Endothelial cell of umbilical vein (primary cell): Measurements from ENCODE around the gene CKS1B. TPM values are rescaled to one million over a fixed set of nuclear protein-coding genes. Genes with fewer than 3 reads are reported as not detected.
A peak's percentile ranks its signal among the peaks of the same experiment; 100 is the strongest.
"Not testable (repeated sequence)": the region's sequence is repeated elsewhere in the genome, so short reads cannot be mapped to it uniquely, and the experiment has no call there.

ENCODE experiments used
- BruUV-seq: library from RNA; stranded (reverse); fragments of 400-500 nt; replicated peaks from 2 replicates; lab custom pipeline; 2021; lab: Mats Ljungman, UMichigan
- CTCF ChIA-PET: fragments of 300-600, 350-600 bp; sonication (Branson Sonifier 250); formaldehyde crosslinking; loops from one replicate; lab custom pipeline; 2021; ENCODE audit warnings: antibody characterized with exemption, inconsistent platforms; lab: Charles Lee
- POLR2A ChIA-PET: fragments of 300-600, 350-600 bp; sonication (Branson Sonifier 250); formaldehyde crosslinking; loops from one replicate; lab custom pipeline; 2021; ENCODE audit warnings: antibody characterized with exemption, inconsistent platforms; lab: Charles Lee
- DNase-seq: peaks from one replicate; pipeline ENCODE4 v3.0.0-alpha.2; 2011; ENCODE audit warnings: low read depth, low spot score
- FAIRE-seq: peaks from 2 replicates; lab custom pipeline; 2011; peaks lifted over from hg19 to GRCh38; lab: Jason Lieb, UNC
- H2AFZ ChIP-seq: 2 replicates; pipeline ENCODE4 v1.6.0; 2012; ENCODE audit warnings: low read depth, low read length, control low read depth, inconsistent platforms
- H3K27ac ChIP-seq: 2 replicates; pipeline ENCODE4 v1.5.1; 2011; ENCODE audit warnings: low read depth, mild to moderate bottlenecking, control low read depth, low read length, moderate library complexity; ENCODE audit not compliant: insufficient read depth
- H3K27me3 ChIP-seq, 2 experiments: 2 replicates each; pipeline versions ENCODE4 v1.6.0 to v1.6.1; 2011; ENCODE audit warnings: low read length in 2 of 2, mixed read lengths in 1 of 2; ENCODE audit not compliant: control insufficient read depth in 2 of 2, insufficient read depth in 2 of 2
- H3K36me3 ChIP-seq, 2 experiments: 2 replicates in 1 of 2; 3 replicates in 1 of 2; pipeline ENCODE4 v1.5.1; 2011; ENCODE audit warnings: low read length in 2 of 2, mild to moderate bottlenecking in 1 of 2, moderate library complexity in 1 of 2; ENCODE audit not compliant: control insufficient read depth in 2 of 2, insufficient read depth in 2 of 2; ENCODE audit errors: extremely low read depth in 1 of 2
- H3K4me1 ChIP-seq: 3 replicates; pipeline ENCODE4 v1.5.1; 2011; ENCODE audit warnings: mild to moderate bottlenecking, low read length; ENCODE audit not compliant: control insufficient read depth, insufficient read depth; ENCODE audit errors: extremely low read depth
- H3K4me2 ChIP-seq: 2 replicates; pipeline ENCODE4 v1.6.1; 2011; ENCODE audit warnings: low read length, control low read depth, mixed read lengths; ENCODE audit not compliant: insufficient read depth
- H3K4me3 ChIP-seq, 3 experiments: fragments of 200-600 bp in 1 of 3; sonication (generic), shearing (Covaris generic) in 1 of 3; replicated peaks in 1 of 3; 2 replicates each; pipeline ENCODE4 v1.5.1; 2011 to 2016; ENCODE audit warnings: control low read depth in 3 of 3, low read length in 3 of 3, mild to moderate bottlenecking in 2 of 3, inconsistent platforms in 1 of 3, low read depth in 1 of 3, moderate library complexity in 1 of 3; ENCODE audit not compliant: insufficient read depth in 1 of 3
- H3K79me2 ChIP-seq: 2 replicates; pipeline ENCODE4 v1.6.0; 2012; ENCODE audit warnings: low read length, inconsistent platforms; ENCODE audit not compliant: control insufficient read depth, insufficient read depth
- H3K9ac ChIP-seq: replicated peaks from 2 replicates; pipeline ENCODE3; 2011; ENCODE audit warnings: low read length, control low read depth; ENCODE audit not compliant: insufficient read depth; ENCODE audit errors: extremely low read depth
- H3K9me1 ChIP-seq: replicated peaks from 3 replicates; pipeline ENCODE4 v1.6.0; 2011; ENCODE audit warnings: mild to moderate bottlenecking, low read length; ENCODE audit not compliant: control insufficient read depth, insufficient read depth; ENCODE audit errors: extremely low read depth
- H3K9me3 ChIP-seq: replicated peaks from 2 replicates; pipeline ENCODE4 v1.5.1; 2012; ENCODE audit warnings: low read length, inconsistent platforms; ENCODE audit not compliant: control insufficient read depth, insufficient read depth
- H4K20me1 ChIP-seq: replicated peaks from 2 replicates; pipeline ENCODE3; 2011; ENCODE audit warnings: mild to moderate bottlenecking, low read length; ENCODE audit not compliant: control insufficient read depth, insufficient read depth; ENCODE audit errors: extremely low read depth
- CTCF ChIP-seq, 2 donors: IDR thresholded peaks; 1 replicate in 1 of 2; 2 replicates in 1 of 2; pipeline ENCODE4 v1.5.1; 2011; ENCODE audit warnings: low read length in 2 of 2, mild to moderate bottlenecking in 2 of 2, moderate library complexity in 2 of 2, control low read depth in 1 of 2, inconsistent platforms in 1 of 2, low read depth in 1 of 2; ENCODE audit not compliant: insufficient read depth in 1 of 2; ENCODE audit errors: extremely low read depth in 1 of 2
- FOS ChIP-seq: IDR thresholded peaks from 2 replicates; pipeline ENCODE4 v1.6.1; 2011; ENCODE audit warnings: mild to moderate bottlenecking, low read length, moderate library complexity, borderline replicate concordance; ENCODE audit not compliant: insufficient read depth
- dilution Hi-C: fragments of 300-500 bp; cut with MboI; formaldehyde crosslinking; loops from one replicate; pipeline ENCODE4 v1.15.0; 2019; ENCODE audit warnings: low sequenced_read_pairs; ENCODE audit not compliant: extremely low pct_ligation_motif_present
- intact Hi-C: fragments of 100-400 bp; cut with micrococcal nuclease; formaldehyde crosslinking; loops from one replicate; pipeline ENCODE4 v1.10.0; 2022
- polyA plus RNA-seq, 4 experiments: library from polyadenylated mRNA; depleted of rRNA in 3 of 4; stranded (reverse) in 3 of 4; unstranded in 1 of 4; fragments of >200 nt; gene quantifications; 2 replicates each; pipeline versions ENCODE4 v1.2.1 to v1.2.3, GENCODE V29; 2011 to 2012; ENCODE audit warnings: missing spikeins in 1 of 4
- total RNA-seq: library from RNA; stranded (reverse); gene quantifications from 2 replicates; pipeline ENCODE4 v1.2.3, GENCODE V29; 2021

CKS1B gene
- total and polyA plus RNA-seq, 2 donors (not counting 3 experiments of a cell fraction or from before 2014, with no cell fraction given), result 126 to 280 TPM

- peak; percentile 83 for FAIRE-seq
- dilution Hi-C loops, H4K20me1 ChIP-seq, H3K4me2 ChIP-seq, H3K9me3 ChIP-seq, H3K9me1 ChIP-seq, H3K79me2 ChIP-seq, H3K36me3 ChIP-seq, BruUV-seq, H3K4me3 ChIP-seq, H2AFZ ChIP-seq, H3K9ac ChIP-seq, H3K27ac ChIP-seq, H3K27me3 ChIP-seq: not testable (repeated sequence)
- H3K4me1 ChIP-seq, result peaks cover 11% of the 10 kb centered on the region
- peak; percentile 80 for DNase-seq
- ChIA-PET POLR2A (interaction anchor here (0.7 to 1.1 kb wide), 4 partner anchors 10 to 516 kb away, joined by 4 to 10 read pairs (median 7); partner anchors contain the start of gene SHC1), CTCF (interaction anchor here (0.5 to 4.7 kb wide), 16 partner anchors 12 to 436 kb away, joined by 3 to 65 read pairs (median 6); partner anchors contain the start of genes FLAD1, PBXIP1, PYGO2 and SHC1)
- peak; percentile 34 to 36 for TF ChIP-seq CTCF (IDR thresholded peaks at IDR 0.05; ENCODE audit: extremely low read depth in 1 of 2, insufficient read depth in 1 of 2, low read depth in 1 of 2, low read length in 2 of 2)
- intact Hi-C loops, result loop anchor here (1.0 to 5.0 kb wide), 2 partner anchors 20 to 328 kb away; no protein-coding TSS in a partner anchor
Observed at GRCh38 chr1:154995301-154995983, 21.0 kb downstream of the CKS1B start.

DNA sequence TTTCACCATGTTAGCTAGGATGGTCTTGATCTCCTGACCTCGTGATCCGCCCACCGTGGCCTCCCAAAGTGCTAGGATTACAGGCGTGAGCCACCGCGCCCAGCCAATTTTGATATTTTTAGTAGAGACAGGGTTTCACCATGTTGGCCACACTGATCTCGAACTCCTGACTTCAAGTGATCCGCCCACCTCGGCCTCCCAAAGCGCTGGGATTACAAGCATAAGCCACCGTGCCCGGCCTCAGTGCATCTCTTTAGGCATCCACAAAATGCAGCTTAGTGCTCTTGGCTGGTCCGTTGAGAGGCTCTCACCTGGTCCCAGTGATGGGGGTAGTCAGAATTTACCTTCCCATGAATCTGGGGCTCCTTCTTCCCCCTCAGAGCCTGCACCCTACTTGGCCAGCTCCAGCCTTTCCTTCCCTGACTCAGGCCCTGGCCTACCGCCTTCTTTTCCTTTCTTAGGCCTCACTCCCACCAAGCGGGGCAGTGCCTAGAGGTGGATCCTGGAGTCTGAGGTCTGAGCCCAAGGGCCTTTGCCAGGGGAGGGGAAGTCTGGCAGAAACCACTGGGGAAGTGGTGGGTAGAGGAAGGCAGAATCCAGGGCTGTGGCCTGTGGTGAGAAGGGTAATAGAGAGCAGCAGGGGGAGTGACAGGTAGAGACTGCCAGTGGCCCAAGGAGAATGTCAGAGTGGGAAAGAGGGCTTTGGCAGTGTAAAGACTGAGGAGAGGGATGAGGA, 22.7 kb downstream of the CKS1B start:
- no peak for TF ChIP-seq FOS
- no peak for DNase-seq
- CTCF ChIA-PET, result interaction anchor here (0.8 to 4.7 kb wide), 14 partner anchors 19 to 438 kb away, joined by 3 to 65 read pairs (median 6); partner anchors contain the start of genes PBXIP1, PYGO2 and SHC1

More for the DNA sequence above, 22.7 kb downstream of the CKS1B start:
- Histone ChIP-seq H3K4me1 (peaks cover 15% of the 10 kb centered on the region), H3K36me3 (no peaks in the 10 kb centered on the region), H3K4me3 (no peak overlapping the region), H3K4me2 (no peak overlapping the region), H2AFZ (no peak overlapping the region), H3K27me3 (no peaks in the 10 kb centered on the region), H3K9me1 (no peaks in the 10 kb centered on the region), H4K20me1 (no peaks in the 10 kb centered on the region), H3K79me2 (no peaks in the 10 kb centered on the region), H3K9me3 (no peaks in the 10 kb centered on the region), H3K27ac (no peak overlapping the region), H3K9ac (no peak overlapping the region)
- no peak for FAIRE-seq
- POLR2A ChIA-PET, result interaction anchor here (0.8 to 1.2 kb wide), 2 partner anchors 20 to 23 kb away, joined by 3 read pairs; no protein-coding TSS in a partner anchor
- dilution Hi-C loops (no loop called here), intact Hi-C loops (loop anchor here (5.0 kb wide), 1 partner anchor 330 kb away; no protein-coding TSS in a partner anchor)
- BruUV-seq, result no TSS peak
